NCI-H1092 treated with DMSO at 0.1 percent for 48 hours (cell line): ENCODE data around the gene STMN3.
"Not testable (repeated sequence)": the region's sequence is repeated elsewhere in the genome, so short reads cannot be mapped to it uniquely, and the experiment has no call there.

Experiments used
- DNase-seq: peaks from one replicate; lab custom pipeline; 2025; lab: John Stamatoyannopoulos, UW

Gene STMN3

DNA sequence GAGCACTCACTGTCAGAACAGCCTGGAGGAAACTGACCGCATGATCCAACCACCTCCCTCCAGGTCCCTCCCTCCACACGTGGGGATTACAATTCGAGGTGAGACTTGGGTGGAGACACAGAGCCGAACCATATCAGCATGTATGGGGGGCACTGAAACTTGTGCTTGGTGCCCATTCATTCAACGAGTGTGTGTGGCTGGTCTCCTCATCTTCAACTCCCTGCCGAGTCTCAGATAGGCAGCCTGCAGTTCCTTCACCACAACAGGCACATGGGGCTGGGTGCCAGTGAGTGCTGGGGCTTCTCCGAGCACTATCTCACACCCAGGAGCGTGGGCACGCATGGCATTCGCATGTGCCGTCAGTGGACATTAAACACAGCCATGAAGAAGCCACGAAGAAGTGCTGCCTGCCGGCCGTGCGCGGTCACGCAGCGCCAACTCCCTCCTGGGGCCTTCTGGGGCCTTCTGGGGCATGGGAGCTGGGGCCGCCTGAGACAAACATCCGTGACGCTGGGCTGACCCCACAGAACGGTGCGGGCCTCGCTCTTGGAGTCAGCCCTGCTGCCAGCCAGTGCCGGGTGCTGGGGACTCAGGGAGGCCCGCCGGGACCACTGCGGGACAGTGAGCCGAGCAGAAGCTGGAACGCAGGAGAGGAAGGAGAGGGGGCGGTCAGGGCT lies 4.2 kb upstream of the STMN3 start:
- DNase-seq: peak; percentile 35

DNA sequence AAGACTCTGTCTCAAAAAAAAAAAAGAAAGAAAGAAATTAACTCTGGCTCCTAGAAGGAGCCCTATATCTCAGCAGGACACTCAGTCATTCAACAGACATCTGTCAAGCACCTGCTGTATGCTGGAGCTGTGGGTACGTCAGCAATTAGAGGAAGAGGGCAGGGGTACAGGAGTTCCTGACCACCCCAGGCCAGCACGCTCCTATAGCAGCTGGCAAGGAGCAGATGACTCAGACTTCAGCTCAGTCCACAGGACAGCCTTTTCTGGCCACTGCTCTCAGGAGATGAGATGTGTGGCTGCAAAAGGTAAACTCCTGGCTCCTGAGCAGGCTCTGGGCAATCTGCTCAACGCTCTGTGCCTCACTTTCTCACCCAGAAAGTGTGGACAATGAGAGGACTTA lies 3.2 kb upstream of the STMN3 start:
- DNase-seq: no peak

DNA sequence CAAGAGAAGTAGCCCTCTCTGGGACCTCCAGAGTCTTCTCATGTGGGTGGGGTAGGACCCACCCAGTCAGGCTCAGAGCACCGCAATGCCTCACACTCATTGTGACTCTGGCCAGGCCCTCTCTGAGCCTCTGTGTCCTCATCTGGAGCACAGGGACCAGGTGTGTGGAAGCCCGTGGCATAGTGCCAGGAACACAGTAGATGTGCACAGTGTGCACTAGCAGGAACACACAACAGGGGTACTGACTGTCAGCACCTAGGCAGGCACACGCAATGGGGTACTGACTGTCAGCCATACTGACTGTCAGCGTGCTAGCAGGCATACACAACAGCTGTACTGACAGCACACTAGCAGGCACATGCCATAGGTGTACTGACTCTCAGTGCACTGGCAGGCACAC lies 2.0 kb upstream of the STMN3 start:
- no peak for DNase-seq

DNA sequence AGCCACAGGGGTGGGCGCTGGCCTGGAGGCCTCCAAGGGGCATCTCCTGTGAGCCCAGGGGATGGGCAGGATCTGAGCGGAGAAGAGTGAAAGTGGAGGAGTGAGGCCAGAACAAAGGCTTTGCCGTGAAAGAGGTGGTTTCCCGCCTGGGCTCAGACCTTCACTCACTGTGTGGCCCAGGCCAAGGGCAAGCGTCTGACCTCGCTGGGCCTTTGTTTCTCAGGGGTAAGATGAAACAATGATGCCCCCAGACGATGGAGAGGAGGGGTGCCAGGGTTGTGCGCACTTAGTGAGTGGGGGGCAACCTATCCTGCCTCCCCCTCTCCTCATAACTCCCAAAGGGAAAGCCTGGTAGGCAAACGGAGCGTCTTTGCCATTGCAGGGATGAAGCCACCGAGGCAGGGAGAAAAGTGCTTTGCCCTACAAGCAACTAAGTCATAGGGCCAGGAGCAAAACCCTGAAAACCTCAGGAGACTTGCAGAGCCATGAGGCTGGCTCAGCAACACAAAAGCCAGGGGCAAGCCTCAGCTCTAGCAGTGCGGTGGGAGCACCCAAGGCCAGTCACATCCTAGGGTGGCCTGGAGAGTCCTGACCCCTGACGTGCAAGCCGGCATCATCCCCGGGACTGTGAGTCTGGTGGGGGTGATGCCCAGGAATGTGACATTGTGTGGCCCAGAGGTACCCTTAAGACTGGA lies 897 bp upstream of the STMN3 start:
- no peak for DNase-seq

DNA sequence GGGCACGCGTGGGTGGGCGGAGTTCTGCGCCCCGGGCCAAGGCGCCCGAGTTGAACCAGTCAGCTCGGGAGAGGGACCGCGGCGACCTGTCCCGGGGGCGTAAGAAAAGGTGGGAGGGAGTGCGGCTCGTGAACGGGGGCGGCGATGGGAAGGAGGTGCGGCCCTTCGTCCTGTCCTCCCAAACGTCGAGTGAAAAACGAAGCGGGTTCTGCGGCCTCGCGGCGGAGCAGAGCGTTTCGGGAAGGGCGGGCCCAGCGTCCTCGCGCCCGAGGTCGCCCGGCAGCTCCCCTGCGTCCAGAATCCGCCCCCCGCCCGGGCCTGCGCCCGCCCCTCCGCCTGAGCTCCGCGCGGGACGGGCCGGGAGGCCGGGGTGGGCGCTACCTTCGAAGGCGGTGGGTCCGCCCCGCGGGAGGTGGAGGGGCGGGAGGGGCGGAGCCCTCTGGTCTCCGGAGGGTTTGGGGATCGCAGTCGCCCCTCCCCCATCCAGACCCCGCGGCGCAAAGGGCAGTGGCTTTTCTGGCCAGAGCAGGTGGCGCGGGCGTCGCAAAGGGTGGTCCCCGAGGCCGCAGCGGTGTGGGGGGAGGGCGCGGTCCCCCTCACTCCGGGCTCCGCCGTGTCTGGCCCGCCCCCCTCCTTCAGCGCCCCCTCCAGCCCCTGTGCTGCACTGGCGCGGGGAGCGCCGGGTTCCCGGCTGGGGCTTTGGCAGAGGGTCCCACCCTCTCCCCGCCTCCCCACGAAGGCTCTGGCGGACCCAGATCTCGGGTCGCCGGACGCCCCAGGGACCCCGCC lies 838 bp downstream of the STMN3 start:
- DNase-seq: peak; percentile 21

DNA sequence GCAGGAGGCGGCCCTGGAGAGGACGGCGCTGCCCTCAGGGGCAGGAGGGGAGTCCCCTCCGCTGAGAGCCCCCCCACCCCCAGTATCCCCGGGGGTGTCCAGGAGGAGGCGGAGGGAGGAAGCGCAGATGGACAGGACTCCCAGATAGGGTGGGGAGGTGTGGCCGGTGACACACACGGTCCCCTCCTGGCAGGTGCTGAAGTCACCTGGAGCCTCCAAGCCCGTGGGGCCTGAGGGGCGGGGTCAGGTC lies 1.4 kb downstream of the STMN3 start:
- DNase-seq: no peak

DNA sequence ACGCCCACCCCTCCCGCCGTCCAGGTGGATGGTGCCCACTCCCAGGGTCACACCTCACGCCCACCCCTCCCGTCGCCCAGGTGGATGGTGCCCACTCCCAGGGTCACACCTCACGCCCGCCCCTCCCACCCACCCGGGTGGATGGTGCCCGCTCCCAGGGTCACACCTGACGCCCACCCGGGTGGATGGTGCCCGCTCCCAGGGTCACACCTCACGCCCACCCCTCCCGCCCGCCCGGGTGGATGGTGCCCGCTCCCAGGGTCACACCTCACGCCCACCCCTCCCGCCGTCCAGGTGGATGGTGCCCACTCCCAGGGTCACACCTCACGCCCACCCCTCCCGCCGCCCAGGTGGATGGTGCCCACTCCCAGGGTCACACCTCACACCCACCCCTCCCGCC lies 2.7 kb downstream of the STMN3 start:
- not testable (repeated sequence) for DNase-seq

DNA sequence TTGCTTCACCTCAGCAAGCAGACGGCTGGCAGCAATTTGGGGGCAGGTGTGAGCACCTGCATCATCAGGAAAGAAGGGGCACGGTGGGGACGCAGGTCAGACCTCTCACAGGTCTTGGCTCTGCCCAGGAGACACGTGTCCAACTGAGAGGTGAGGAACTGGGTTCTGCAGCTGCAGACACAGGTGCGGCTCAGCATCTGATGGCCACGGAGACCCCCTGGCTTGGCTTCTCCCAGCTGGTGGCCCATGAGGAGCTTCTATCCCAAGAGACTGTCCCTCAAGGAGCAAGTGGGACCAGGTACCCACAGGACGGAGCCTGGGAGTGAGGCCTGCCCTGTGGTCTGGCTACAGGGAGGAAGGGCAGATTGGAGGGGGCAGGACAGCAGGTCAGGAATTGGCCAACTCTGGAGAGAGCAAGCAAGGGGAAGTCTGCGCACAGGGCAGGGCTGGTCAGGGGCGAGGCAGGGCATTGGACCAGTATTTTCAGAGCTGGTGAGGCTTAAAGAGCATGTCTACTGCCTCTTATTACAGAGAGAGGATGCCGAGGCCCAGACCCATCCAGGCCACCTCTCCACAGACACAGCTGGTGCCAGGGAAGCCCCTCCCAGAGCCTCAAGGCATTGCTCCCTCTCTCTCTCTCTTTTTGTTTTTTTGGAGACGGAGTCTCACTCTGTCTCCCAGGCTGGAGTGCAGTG lies 4.2 kb downstream of the STMN3 start:
- DNase-seq: no peak

DNA sequence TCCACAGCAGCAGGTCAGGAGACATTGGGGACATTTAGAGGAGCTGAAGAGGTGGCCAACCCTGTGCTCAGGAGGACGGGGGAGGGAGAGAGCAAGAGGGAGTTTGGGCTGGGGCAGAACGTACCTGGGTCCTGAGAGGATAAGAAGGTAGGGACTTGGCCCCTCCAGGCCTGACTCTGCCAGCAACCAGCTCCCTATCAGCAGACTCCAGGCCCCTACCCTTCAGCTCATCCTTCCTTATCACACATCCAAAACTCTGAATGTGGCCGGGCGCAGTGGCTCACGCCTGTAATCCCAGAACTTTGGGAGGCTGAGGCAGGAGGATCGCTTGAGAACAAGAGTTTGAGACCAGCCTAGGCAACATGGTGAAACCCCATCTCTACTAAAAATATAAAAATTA lies 5.0 kb downstream of the STMN3 start:
- no peak for DNase-seq

DNA sequence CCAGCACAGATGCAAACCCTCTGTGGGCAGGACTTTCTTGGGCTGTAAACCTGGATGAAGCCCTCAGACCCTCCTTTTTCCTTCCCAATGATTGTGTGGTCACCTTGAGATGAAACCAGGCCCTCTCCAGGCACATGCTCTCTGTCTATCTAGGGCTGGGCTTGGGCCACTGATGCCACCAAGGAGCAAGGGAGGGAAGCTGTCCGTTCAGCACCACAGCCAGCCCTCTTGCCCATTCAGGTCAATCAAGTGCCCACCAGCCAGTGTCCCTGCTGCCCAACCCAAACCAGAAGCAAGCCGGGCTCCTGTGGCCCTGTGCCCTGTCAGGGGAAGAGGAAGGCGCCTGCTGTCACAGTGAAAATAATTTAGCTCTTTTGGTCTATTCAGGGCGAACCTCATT lies 8.0 kb downstream of the STMN3 start:
- DNase-seq: no peak

DNA sequence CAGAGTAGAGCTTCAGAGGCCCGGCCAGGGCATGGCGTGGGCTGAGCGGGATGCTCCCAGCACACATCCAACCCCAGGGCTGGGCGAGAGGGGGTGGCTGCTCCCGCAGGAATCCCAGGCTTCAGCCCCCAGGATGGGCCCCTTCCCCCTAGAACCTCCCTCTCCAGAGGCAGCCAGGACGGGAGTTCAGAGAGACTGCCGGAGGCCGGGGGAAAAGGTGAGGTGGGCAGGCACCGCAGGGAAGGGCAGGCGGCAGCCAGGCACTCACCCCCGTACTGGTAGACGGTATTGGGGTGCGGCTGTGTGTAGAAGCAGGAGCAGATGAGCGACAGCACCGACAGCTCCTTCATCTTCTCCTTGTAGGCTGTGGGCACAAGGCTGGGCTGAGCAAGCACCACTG lies 9.3 kb downstream of the STMN3 start:
- no peak for DNase-seq

DNA sequence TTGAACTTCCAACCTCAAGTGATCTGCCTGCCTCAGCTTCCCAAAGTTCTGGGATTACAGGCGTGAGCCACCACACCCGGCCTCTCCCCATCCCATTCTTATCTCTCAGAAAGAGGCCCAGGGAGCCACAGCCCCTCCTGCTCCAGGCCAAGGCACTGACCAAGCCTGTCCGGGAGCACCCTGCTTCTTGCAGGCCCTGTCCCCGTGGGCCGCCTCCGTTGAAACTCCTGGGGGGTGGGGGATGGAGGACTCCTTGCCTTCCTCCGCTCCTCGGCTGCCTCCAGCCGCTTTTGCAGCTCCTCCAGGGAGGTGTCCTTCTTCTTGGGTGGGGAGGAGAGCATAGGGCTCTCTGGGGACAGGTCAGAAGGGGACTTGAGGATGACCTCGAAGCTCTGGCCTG lies 9.7 kb downstream of the STMN3 start:
- no peak for DNase-seq

DNA sequence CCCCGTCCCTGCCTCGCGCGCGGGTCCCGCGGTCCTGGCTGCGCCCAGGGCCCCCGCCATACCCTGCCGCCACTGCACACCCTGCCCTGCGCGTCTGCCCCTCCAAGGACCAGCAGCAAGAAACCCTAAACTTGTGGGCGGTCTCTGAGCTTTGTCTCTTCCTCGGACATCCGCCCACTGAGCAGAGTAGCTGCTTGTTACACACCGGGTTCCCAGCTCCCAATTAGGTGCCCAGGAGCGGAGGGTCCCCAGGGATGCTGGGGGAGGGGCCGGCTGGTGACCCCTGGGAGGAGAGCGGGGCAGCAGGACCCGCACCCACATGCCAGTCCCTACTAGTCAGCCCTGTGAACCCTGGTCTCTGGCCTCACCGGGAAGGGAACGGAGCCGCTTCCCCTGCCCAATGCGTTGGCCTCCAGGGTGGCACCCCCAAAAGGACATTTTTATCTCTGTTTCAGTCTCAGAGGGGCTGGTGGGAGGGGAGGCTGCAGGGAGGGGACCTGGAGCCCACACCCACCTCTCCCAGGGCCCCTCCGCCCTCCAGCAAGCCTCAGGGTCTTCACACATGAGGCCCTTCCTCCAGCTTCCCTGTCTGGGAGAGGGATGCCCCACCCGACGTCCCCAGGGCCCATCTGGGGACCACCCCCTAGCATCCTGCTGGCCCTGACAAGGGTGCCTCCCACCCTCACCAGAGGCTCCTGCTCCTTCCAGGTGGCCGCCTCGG lies 10.5 kb downstream of the STMN3 start:
- DNase-seq: no peak

DNA sequence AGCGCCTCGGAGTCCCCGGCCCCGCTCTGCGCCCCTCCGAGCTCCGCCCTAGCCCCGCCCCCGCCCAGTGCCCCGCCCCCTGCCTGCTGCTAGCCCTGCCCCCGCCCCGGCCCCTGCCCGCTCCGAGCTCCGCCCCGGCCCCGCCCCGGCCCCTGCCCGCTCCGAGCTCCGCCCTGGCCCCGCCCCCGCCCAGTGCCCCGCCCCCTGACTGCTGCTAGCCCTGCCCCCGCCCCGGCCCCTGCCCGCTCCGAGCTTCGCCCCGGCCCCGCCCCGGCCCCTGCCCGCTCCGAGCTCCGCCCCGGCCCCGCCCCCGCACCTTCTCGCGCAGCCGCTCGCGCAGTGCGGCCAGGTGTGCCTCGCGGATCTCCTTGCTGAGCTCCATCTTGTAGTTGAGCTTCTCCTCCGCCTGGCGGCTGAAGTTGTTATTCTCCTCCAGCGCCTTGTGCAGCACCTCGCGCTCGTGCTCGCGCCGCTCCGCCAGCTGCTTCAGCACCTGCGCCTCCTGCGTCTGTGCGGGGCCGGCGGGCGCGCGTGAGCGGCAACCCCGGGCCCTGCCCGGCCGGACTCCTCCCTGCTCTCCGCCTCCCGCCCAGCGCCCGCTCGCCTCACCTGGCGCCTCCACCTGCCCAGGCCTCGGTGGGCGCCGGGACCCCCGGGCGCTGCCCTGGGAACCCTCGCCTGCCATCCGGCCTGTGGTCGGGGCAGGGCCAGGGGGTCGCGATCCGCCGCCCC lies 11.3 kb downstream of the STMN3 start:
- DNase-seq: peak; percentile 76

DNA sequence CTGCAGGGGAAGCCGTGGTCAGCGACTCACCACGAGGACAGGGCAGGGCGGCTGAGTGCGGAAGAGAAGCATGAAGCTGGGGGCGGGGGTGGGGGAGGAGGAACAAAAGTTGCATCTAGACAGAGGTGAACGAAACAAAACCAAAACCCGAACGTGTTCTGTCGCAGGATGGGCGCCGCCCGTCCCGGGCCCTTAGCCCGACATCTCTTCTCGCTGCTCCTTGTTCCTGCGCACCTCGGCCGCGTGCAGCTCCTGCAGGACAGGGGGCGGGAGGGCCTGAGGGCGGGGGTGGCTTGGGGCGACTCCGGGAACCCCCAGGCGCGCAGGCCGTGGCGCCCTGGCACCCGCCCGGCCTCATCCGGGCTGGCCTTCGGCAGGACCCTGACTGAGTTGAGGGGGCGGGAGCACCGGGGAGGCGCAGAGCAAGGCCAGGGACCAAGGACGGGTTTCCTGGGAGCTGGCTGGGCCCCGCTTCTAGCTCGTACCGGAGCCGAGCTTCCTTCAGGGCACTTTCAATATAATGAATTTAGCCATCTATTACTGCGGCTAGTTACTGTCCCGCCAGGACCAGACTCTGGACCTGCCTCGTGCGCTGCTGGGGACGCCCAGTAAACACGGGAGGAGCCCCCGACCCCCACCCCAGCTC lies 12.0 kb downstream of the STMN3 start:
- DNase-seq: no peak

DNA sequence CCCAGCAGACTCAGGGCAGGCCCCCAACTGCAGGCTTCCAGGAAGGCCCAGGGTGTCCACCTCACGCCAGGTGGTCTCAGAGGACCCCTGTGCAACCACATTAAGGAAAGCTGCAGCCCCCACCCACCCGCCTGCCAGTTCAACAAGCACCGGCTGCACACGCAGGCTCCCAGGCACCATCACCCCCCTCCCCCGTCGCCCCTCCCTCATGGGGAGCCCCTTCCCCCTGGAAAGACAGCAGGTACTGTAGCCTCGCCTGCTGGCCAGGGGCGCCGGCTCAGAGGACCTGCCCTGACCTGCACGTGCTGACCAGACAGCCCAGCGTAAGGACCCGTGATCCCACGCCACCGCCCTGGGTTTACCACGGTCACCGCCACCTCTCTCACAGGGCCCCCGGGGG lies 12.5 kb downstream of the STMN3 start:
- not testable (repeated sequence) for DNase-seq

DNA sequence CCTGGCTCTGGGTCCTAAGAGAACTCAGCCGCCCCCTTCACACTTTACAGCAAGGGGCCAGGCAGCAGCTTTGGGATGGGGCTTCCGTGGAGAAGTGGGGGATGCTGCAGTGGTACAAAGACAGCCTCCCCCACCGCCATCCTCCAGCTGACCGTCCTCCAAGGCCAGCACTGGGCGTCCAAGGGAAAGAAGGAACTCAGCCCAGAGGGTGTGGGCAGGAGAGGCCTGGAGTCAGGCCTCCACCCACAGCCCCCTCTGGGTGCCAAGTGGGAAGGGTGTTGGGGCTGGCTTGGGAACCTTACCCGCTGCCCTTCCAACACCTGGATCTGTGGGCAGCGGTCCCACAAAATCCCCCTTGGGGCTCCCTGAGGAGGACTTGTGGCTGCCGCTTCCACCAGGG lies 13.1 kb downstream of the STMN3 start:
- no peak for DNase-seq

DNA sequence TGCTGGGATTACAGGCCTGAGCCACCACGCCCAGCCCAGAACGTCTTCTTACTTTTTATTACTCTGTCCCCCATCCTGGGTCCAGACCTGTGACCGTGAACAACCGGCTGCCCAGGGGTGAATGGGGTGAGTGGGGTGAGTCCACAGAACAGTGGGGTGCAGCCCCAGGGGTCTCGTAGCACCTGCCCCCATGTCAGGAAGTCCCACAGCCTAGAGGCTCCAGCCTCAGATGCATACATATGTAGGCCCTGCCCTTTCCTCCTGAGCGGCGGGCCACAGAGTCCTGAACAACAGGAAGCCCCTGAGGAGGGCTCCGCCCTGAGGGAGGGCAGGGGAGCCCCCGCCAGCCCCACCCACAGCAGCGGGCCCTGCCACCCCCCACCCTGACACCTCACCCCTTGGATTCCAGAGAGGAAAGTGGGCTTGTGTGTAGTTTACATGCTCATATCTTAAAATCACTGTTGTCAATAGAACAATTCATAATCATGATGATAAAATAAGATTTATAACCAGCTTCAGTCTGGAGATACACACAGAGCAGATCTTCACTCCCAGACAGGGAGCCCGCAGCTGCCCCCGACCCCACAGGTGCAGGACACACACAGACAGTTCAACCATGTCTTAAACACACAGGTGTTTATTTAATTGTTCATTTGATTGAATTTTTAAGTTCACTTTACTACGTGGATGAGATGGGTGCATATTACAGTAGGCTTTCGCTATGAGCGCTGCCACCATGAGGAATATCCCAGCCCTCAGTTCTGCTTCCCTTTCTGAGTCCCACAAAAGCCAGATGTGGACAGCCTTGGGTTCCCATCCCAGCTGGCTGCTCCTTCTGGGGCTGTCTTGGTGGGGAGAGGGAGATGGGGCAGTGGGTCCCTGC lies 13.9 kb downstream of the STMN3 start:
- no peak for DNase-seq

DNA sequence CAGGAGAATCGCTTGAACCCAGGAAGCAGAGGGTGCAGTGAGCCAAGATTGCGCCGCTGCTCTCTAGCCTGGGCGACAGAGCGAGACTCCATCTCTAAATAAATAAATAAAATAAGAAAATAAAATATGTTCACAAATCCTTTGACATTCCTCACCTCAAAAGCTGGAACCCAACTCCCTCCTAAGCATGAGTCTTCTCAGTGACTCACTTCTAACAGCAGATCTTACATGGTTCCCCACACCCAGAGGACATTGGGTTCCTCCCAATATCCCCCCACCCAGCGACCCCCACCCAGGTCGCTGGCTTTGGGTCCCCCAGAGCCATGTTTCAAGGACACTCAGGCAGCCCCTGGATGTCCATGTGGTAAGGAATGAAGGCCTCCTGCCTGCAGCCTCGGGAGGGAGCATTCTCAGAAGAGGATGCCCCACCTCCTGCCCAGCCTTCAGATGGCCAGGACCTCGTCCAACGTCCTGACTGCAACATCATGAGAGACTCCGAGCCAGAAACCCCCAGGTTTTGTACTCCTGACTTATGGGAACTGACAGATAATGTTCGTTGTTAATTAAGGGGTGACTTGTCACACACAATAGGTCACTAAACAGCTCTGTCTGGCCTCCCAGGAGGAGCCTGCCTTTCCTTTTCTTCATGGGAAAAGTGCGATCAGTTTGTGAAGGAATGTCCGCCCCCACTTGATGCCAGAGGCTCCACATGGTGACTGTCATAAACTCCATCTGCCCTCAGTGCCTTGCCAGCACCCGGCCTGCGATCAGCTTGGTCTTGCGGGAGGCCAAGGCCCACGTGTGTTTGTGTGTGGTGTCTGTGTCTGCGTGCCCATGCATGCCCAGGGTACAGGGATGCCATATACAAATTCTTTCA lies 16.2 kb downstream of the STMN3 start:
- no peak for DNase-seq
